ENCODE results near the gene CLEC4C. TPM values are rescaled to one million over a fixed set of nuclear protein-coding genes. Genes with fewer than 3 reads are reported as not detected.
"Not testable (repeated sequence)": the region's sequence is repeated elsewhere in the genome, so short reads cannot be mapped to it uniquely, and the experiment has no call there.

Gene CLEC4C
- total RNA-seq, 3 donors from 2014 or later: not detected

GRCh38 chr12:7782055-7782454, 34.9 kb upstream of the CLEC4C start:
- H3K9me3 ChIP-seq: no peaks in the 10 kb centered on the region
- no peaks in the 10 kb centered on the region for H3K4me1 ChIP-seq
- H3K27ac ChIP-seq: no peak overlapping the region
- intact Hi-C loops (cut with DNase I; ENCODE audit: low total_unique reads): no loop called here
- DNase-seq (ENCODE audit: low spot score in 2 of 2): no peak
- TF ChIP-seq, protein P1, sequence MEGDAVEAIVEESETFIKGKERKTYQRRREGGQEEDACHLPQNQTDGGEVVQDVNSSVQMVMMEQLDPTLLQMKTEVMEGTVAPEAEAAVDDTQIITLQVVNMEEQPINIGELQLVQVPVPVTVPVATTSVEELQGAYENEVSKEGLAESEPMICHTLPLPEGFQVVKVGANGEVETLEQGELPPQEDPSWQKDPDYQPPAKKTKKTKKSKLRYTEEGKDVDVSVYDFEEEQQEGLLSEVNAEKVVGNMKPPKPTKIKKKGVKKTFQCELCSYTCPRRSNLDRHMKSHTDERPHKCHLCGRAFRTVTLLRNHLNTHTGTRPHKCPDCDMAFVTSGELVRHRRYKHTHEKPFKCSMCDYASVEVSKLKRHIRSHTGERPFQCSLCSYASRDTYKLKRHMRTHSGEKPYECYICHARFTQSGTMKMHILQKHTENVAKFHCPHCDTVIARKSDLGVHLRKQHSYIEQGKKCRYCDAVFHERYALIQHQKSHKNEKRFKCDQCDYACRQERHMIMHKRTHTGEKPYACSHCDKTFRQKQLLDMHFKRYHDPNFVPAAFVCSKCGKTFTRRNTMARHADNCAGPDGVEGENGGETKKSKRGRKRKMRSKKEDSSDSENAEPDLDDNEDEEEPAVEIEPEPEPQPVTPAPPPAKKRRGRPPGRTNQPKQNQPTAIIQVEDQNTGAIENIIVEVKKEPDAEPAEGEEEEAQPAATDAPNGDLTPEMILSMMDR (IDR thresholded peaks at IDR 0.05): no peak
- TF ChIP-seq POLR2AphosphoS5 (IDR thresholded peaks at IDR 0.05) (no peak), POLR2A (IDR thresholded peaks at IDR 0.05) (no peak)
- H3K27me3 ChIP-seq: no peaks in the 10 kb centered on the region
- H3K36me3 ChIP-seq: no peaks in the 10 kb centered on the region
- H3K4me3 ChIP-seq: no peak overlapping the region

- no peak overlapping the region for H3K27ac ChIP-seq
- no peaks in the 10 kb centered on the region for H3K36me3 ChIP-seq
- no peak for DNase-seq (ENCODE audit: low spot score in 2 of 2)
- TF ChIP-seq POLR2AphosphoS5 (IDR thresholded peaks at IDR 0.05) (no peak), POLR2A (IDR thresholded peaks at IDR 0.05) (no peak)
- TF ChIP-seq, protein P1 (IDR thresholded peaks at IDR 0.05): no peak
- intact Hi-C loops (cut with DNase I; ENCODE audit: low total_unique reads): no loop called here
- no peak overlapping the region for H3K4me3 ChIP-seq
- H3K9me3 ChIP-seq: no peaks in the 10 kb centered on the region
- no peaks in the 10 kb centered on the region for H3K4me1 ChIP-seq
- H3K27me3 ChIP-seq: no peaks in the 10 kb centered on the region
Measured at GRCh38 chr12:7781274-7781673, 34.1 kb upstream of the CLEC4C start.

DNA sequence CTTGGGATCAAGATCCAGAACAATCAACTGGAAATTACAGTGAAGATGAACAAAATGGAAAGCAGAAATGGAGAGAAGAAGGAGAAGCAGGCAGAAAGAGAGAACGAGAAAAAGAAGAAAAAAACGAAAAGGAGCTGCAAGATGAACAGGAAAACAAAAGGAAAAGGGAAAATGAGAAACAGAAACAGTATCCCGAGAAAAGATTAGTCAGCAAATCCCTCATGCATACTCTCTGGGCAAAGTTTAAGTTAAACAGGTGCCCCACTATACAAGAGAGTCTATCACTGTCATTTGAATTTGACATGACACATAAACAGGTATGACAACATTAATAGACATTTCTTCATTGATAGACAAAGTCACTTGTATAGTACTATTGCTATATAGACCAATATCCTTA, 22.8 kb upstream of the CLEC4C start:
- Histone ChIP-seq H3K27me3 (no peaks in the 10 kb centered on the region), H3K27ac (no peak overlapping the region), H3K4me1 (no peaks in the 10 kb centered on the region), H3K4me3 (no peak overlapping the region), H3K36me3 (no peaks in the 10 kb centered on the region), H3K9me3 (no peaks in the 10 kb centered on the region)
- no peak for DNase-seq (ENCODE audit: low spot score in 2 of 2)
- intact Hi-C loops (cut with DNase I; ENCODE audit: low total_unique reads): no loop called here
- TF ChIP-seq, protein P1 (IDR thresholded peaks at IDR 0.05): no peak
- TF ChIP-seq POLR2A (IDR thresholded peaks at IDR 0.05) (no peak), POLR2AphosphoS5 (IDR thresholded peaks at IDR 0.05) (no peak)

- intact Hi-C loops (cut with DNase I; ENCODE audit: low total_unique reads): no loop called here
- Histone ChIP-seq H3K36me3 (no peaks in the 10 kb centered on the region), H3K27ac (no peak overlapping the region), H3K4me3 (no peak overlapping the region), H3K4me1 (no peaks in the 10 kb centered on the region), H3K27me3 (no peaks in the 10 kb centered on the region), H3K9me3 (no peaks in the 10 kb centered on the region)
- TF ChIP-seq, protein P1 (IDR thresholded peaks at IDR 0.05): no peak
- TF ChIP-seq POLR2A (IDR thresholded peaks at IDR 0.05) (no peak), POLR2AphosphoS5 (IDR thresholded peaks at IDR 0.05) (no peak)
- DNase-seq (ENCODE audit: low spot score in 2 of 2): no peak
Measured at GRCh38 chr12:7758766-7759140, 11.6 kb upstream of the CLEC4C start.

- TF ChIP-seq POLR2A (IDR thresholded peaks at IDR 0.05): no peak
- TF ChIP-seq POLR2AphosphoS5 (IDR thresholded peaks at IDR 0.05): no peak
- TF ChIP-seq, protein P1 (IDR thresholded peaks at IDR 0.05): no peak
- no peak overlapping the region for H3K4me3 ChIP-seq
- intact Hi-C loops (cut with DNase I; ENCODE audit: low total_unique reads): no loop called here
- no peaks in the 10 kb centered on the region for H3K27me3 ChIP-seq
- H3K27ac ChIP-seq: no peak overlapping the region
- H3K36me3 ChIP-seq: no peaks in the 10 kb centered on the region
- H3K4me1 ChIP-seq: no peaks in the 10 kb centered on the region
- no peak for DNase-seq (ENCODE audit: low spot score in 2 of 2)
- no peaks in the 10 kb centered on the region for H3K9me3 ChIP-seq
Measured at GRCh38 chr12:7756993-7757392, 9.8 kb upstream of the CLEC4C start.

GRCh38 chr12:7755668-7756067, 8.5 kb upstream of the CLEC4C start:
- H3K27me3 ChIP-seq; H3K36me3 ChIP-seq; H3K4me3 ChIP-seq; H3K4me1 ChIP-seq; H3K9me3 ChIP-seq; DNase-seq (ENCODE audit: low spot score in 2 of 2); H3K27ac ChIP-seq; intact Hi-C loops (cut with DNase I; ENCODE audit: low total_unique reads): not testable (repeated sequence)

DNA sequence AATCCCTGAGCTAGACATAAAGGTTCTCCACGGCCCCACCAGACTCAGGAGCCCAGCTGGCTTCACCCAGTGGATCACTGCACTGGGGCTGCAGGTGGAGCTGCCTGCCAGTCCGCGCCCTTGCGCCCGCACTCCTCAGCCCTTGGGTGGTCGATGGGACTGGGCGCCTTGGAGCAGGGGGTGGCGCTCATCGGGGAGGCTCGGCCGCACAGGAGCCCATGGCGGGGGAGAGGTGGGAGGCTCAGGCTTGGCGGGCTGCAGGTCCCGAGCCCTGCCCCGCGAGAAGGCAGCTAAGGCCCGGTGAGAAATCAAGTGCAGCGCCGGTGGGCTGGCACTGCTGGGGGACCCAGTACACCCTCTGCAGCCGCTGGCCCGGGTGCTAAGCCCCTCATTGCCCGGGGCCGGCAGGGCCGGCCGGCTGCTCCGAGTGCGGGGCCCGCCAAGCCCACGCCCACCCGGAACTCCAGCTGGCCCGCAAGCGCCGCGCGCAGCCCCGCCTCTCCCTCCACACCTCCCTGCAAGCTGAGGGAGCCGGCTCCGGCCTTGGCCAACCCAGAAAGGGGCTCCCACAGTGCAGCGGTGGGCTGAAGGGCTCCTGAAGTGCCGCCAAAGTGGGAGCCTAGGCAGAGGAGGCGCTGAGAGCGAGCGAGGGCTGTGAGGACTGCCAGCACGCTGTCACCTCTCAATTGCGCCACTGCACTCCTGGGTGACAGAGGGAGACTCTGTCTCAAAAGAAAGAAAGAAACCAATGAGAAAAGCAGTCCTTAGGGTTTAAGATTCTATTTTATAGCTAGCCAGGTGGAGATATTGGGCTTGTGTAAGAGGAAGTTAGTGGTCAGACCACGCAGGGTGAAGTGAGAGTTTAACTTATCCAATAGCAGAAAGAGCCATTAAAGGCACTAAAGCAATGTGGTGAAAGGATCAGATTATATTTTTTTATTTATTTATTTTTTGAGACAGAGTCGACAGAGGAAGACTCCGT, 5.1 kb upstream of the CLEC4C start:
- H3K27me3 ChIP-seq; H3K27ac ChIP-seq; H3K4me3 ChIP-seq; H3K4me1 ChIP-seq; H3K9me3 ChIP-seq; H3K36me3 ChIP-seq; intact Hi-C loops (cut with DNase I; ENCODE audit: low total_unique reads); DNase-seq (ENCODE audit: low spot score in 2 of 2): not testable (repeated sequence)

Data from breast epithelium (tissue), 4 donors.